Measurements from ENCODE around the gene SHFL. TPM values are rescaled to one million over a fixed set of nuclear protein-coding genes. Genes with fewer than 3 reads are reported as not detected.

SHFL gene
- polyA plus RNA-seq, 1 experiment = 42.2 TPM

- DNase-seq (ENCODE audit: low read depth) = no peak
- Histone ChIP-seq H3K27me3 (ENCODE audit: control insufficient read depth, insufficient read depth, low read length) (no peaks in the 10 kb centered on the region), H3K4me3 (ENCODE audit: low read depth, low read length) (no peak overlapping the region), H3K36me3 (ENCODE audit: control insufficient read depth, insufficient read depth, low read length) (no peaks in the 10 kb centered on the region)
- ChIA-PET POLR2A (no interaction called here), CTCF (no interaction called here)
- TF ChIP-seq CTCF (IDR thresholded peaks at IDR 0.05; ENCODE audit: insufficient read depth, low read depth, low read length) = no peak
These were observed 41.7 kb upstream of the SHFL start for GRCh38 chr19:10044390-10044789.

GRCh38 chr19:10045371-10045770 lies 40.7 kb upstream of the SHFL start:
- TF ChIP-seq CTCF (IDR thresholded peaks at IDR 0.05; ENCODE audit: insufficient read depth, low read depth, low read length) = no peak
- Histone ChIP-seq H3K27me3 (ENCODE audit: control insufficient read depth, insufficient read depth, low read length) (no peaks in the 10 kb centered on the region), H3K4me3 (ENCODE audit: low read depth, low read length) (no peak overlapping the region), H3K36me3 (ENCODE audit: control insufficient read depth, insufficient read depth, low read length) (no peaks in the 10 kb centered on the region)
- no peak for DNase-seq (ENCODE audit: low read depth)
- ChIA-PET POLR2A (no interaction called here), CTCF (no interaction called here)

GRCh38 chr19:10049626-10050025 lies 36.5 kb upstream of the SHFL start:
- CTCF ChIA-PET = no interaction called here
- H3K36me3 ChIP-seq (ENCODE audit: control insufficient read depth, insufficient read depth, low read length) = no peaks in the 10 kb centered on the region

GRCh38 chr19:10052602-10053360 lies 33.3 kb upstream of the SHFL start:
- POLR2A ChIA-PET = no interaction called here
- no peak for DNase-seq (ENCODE audit: low read depth)
- CTCF ChIA-PET = interaction anchor here (0.6 kb wide), 1 partner anchor 31 kb away, joined by 3 read pairs; no protein-coding TSS in a partner anchor
- no peak for TF ChIP-seq CTCF (IDR thresholded peaks at IDR 0.05; ENCODE audit: insufficient read depth, low read depth, low read length)
- Histone ChIP-seq H3K4me3 (ENCODE audit: low read depth, low read length) (no peak overlapping the region), H3K27me3 (ENCODE audit: control insufficient read depth, insufficient read depth, low read length) (no peaks in the 10 kb centered on the region), H3K36me3 (ENCODE audit: control insufficient read depth, insufficient read depth, low read length) (no peaks in the 10 kb centered on the region)

More at GRCh38 chr19:10049626-10050025, 36.5 kb upstream of the SHFL start:
- no peak for TF ChIP-seq CTCF (IDR thresholded peaks at IDR 0.05; ENCODE audit: insufficient read depth, low read depth, low read length)
- POLR2A ChIA-PET = no interaction called here
- H3K27me3 ChIP-seq (ENCODE audit: control insufficient read depth, insufficient read depth, low read length) = no peaks in the 10 kb centered on the region
- no peak for DNase-seq (ENCODE audit: low read depth)
- H3K4me3 ChIP-seq (ENCODE audit: low read depth, low read length) = no peak overlapping the region

- no peak for DNase-seq (ENCODE audit: low read depth)
- H3K4me3 ChIP-seq (ENCODE audit: low read depth, low read length) = no peak overlapping the region
- no peak for TF ChIP-seq CTCF (IDR thresholded peaks at IDR 0.05; ENCODE audit: insufficient read depth, low read depth, low read length)
- no peaks in the 10 kb centered on the region for H3K36me3 ChIP-seq (ENCODE audit: control insufficient read depth, insufficient read depth, low read length)
- no peaks in the 10 kb centered on the region for H3K27me3 ChIP-seq (ENCODE audit: control insufficient read depth, insufficient read depth, low read length)
- CTCF ChIA-PET = interaction anchor here (1.1 kb wide), 1 partner anchor 131 kb away, joined by 3 read pairs; no protein-coding TSS in a partner anchor
- POLR2A ChIA-PET = no interaction called here
These were observed 24.3 kb upstream of the SHFL start for GRCh38 chr19:10061717-10062310.
